Esophagus muscularis mucosa (tissue), 4 donors: ENCODE results near the gene ZCWPW2. TPM values are rescaled to one million over a fixed set of nuclear protein-coding genes. Genes with fewer than 3 reads are reported as not detected.

ENCODE experiments used
- DNase-seq: peaks from one replicate; pipeline ENCODE4 v3.0.0-alpha.2; 2017; ENCODE audit errors: extremely low spot score
- H3K27ac ChIP-seq, 4 donors: fragments of 200-600 bp; sonication (generic); replicated peaks in 1 of 4; 1 replicate in 3 of 4; 2 replicates in 1 of 4; pipeline ENCODE4 v1.5.1; 2016 to 2019; ENCODE audit warnings: mild to moderate bottlenecking in 1 of 4
- H3K27me3 ChIP-seq, 4 donors: fragments of 200-600 bp; sonication (generic); one replicate each; pipeline versions ENCODE4 v1.5.1 to v1.6.0; 2016 to 2019
- H3K36me3 ChIP-seq, 4 donors: fragments of 200-600 bp; sonication (generic); one replicate each; pipeline ENCODE4 v1.5.1; 2016 to 2019
- H3K4me1 ChIP-seq, 4 donors: fragments of 200-600 bp; sonication (generic); one replicate each; pipeline ENCODE4 v1.5.1; 2016 to 2019
- H3K4me3 ChIP-seq, 4 donors: fragments of 200-600 bp; sonication (generic); 1 replicate in 2 of 4; 2 replicates in 2 of 4; pipeline ENCODE4 v1.5.1; 2016 to 2019; ENCODE audit warnings: mild to moderate bottlenecking in 4 of 4, moderate library complexity in 1 of 4
- H3K9me3 ChIP-seq, 4 donors: fragments of 200-600 bp; sonication (generic); 1 replicate in 3 of 4; 2 replicates in 1 of 4; pipeline ENCODE4 v1.5.1; 2016 to 2019
- EP300 ChIP-seq: sonication (generic); formaldehyde crosslinking; IDR thresholded peaks from one replicate; pipeline ENCODE4 v1.6.1; 2017; ENCODE audit warnings: antibody characterized with exemption
- POLR2A ChIP-seq: fragments of 450-650 bp; IDR thresholded peaks from one replicate; pipeline ENCODE4 v1.6.1; 2017; ENCODE audit warnings: antibody characterized with exemption, moderate library complexity, mild to moderate bottlenecking, low read depth
- POLR2AphosphoS5 ChIP-seq, 2 donors: sonication (generic); formaldehyde crosslinking; IDR thresholded peaks; one replicate each; pipeline ENCODE4 v1.6.1; 2017; ENCODE audit warnings: antibody characterized with exemption in 2 of 2
- WGBS: methylation state at CpG from one replicate; pipeline ENCODE4 v1.1.5; 2018; 5-methylcytosine and 5-hydroxymethylcytosine counted together
- intact Hi-C: fragments of 100-400 bp; cut with DNase I; formaldehyde crosslinking; loops from one replicate; pipeline ENCODE4 v1.15.1; 2023
- total RNA-seq, 4 donors: library from RNA; depleted of rRNA; stranded (reverse); fragments of >200 nt; gene quantifications; one replicate each; pipeline versions ENCODE4 v1.1.0 to v1.2.1, GENCODE V29; 2016
- TF ChIP-seq, protein P1 (sequence below), 3 experiments: fragments of 200-600 bp in 2 of 3; fragments of 450-650 bp in 1 of 3; sonication (generic) in 2 of 3; IDR thresholded peaks; one replicate each; pipeline ENCODE4 v1.5.1; 2017 to 2019; ENCODE audit warnings: antibody characterized with exemption in 3 of 3, mild to moderate bottlenecking in 2 of 3, moderate library complexity in 1 of 3

The ZCWPW2 gene
- total RNA-seq, 4 donors from 2014 or later = 1.2 to 2.2 (median 1.6) TPM

DNA sequence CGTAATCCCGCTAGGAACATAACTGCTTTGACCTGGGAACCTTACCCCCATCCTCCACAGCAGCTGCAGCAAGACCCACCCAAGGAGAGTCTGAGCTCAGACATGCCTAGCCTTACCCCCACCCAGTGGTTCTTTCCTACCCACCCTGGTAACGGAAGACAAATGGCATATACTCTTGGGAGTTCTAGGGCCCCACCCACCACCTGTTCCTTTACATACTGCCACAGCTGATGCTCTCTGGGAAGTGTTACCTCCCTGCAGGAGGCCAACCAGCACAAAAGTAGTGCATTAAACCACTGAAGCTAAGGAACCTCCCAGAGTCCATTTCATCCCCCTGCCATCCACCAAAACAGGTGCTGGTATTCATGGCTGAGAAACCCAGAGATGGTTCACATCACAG is 50.7 kb downstream of the ZCWPW2 start:
- Histone ChIP-seq H3K27ac (no peak overlapping the region), H3K9me3 (peaks cover 0 to 31% (median 11%) of the 10 kb centered on the region in 4 donors), H3K27me3 (no peaks in the 10 kb centered on the region), H3K4me1 (no peaks in the 10 kb centered on the region), H3K36me3 (no peaks in the 10 kb centered on the region), H3K4me3 (no peak overlapping the region)
- TF ChIP-seq, protein P1, sequence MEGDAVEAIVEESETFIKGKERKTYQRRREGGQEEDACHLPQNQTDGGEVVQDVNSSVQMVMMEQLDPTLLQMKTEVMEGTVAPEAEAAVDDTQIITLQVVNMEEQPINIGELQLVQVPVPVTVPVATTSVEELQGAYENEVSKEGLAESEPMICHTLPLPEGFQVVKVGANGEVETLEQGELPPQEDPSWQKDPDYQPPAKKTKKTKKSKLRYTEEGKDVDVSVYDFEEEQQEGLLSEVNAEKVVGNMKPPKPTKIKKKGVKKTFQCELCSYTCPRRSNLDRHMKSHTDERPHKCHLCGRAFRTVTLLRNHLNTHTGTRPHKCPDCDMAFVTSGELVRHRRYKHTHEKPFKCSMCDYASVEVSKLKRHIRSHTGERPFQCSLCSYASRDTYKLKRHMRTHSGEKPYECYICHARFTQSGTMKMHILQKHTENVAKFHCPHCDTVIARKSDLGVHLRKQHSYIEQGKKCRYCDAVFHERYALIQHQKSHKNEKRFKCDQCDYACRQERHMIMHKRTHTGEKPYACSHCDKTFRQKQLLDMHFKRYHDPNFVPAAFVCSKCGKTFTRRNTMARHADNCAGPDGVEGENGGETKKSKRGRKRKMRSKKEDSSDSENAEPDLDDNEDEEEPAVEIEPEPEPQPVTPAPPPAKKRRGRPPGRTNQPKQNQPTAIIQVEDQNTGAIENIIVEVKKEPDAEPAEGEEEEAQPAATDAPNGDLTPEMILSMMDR (IDR thresholded peaks at IDR 0.05) = no peak
- TF ChIP-seq POLR2A (no peak), POLR2AphosphoS5 (IDR thresholded peaks at IDR 0.05) (no peak), EP300 (no peak)
- intact Hi-C loops = no loop called here
- WGBS = 100% methylated on average over 1 of the region's 3 CpGs
- no peak for DNase-seq

DNA sequence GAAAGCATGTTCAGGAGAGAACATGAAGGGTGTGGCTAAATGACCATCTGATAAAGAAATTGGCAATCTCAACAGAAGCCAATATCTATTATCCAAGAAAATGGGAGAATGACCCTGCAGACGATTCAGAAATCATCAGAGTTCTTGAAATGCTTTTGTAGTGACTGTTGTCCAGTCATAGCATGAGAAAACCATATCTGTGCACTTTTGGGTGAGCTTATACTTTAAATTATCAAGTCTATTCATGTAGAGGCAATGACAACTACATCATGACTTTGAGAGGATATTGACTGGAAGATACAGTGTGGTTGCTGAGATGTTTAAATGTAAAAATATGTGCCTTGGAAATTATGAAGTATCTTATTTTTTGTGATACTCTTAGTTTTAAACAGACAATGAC is 57.7 kb downstream of the ZCWPW2 start:
- WGBS = 68% methylated on average over 1 of the region's 1 CpG

DNA sequence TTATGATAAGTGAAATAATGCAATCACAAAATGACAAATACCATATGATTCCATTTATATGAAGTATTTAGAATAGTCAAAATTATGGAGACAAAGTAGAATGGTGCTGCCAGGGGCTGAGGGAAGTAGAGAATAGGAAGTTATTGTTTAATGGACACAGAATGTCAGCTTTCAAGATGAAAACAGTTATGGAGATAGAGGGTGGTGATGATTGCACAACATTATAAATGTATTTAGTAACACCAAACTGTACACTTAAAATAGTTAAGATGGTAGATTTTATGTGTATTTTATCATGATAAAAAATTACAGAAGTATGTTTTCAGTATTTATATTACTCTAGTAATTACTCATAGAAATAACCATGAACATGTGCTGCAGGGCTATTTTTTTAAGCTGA is 100.9 kb downstream of the ZCWPW2 start:
- no peaks in the 10 kb centered on the region for H3K4me1 ChIP-seq
- no peaks in the 10 kb centered on the region for H3K27me3 ChIP-seq
- no peaks in the 10 kb centered on the region for H3K36me3 ChIP-seq
- H3K4me3 ChIP-seq = no peak overlapping the region
- intact Hi-C loops = no loop called here
- H3K9me3 ChIP-seq = peaks cover 0 to 10% (median 0%) of the 10 kb centered on the region in 4 donors
- H3K27ac ChIP-seq = no peak overlapping the region
- DNase-seq = no peak
- TF ChIP-seq EP300 (no peak), POLR2A (no peak), POLR2AphosphoS5 (IDR thresholded peaks at IDR 0.05) (no peak)
- TF ChIP-seq, protein P1 (IDR thresholded peaks at IDR 0.05) = no peak

More for the DNA sequence above, 57.7 kb downstream of the ZCWPW2 start:
- H3K36me3 ChIP-seq = no peaks in the 10 kb centered on the region
- H3K4me3 ChIP-seq = no peak overlapping the region
- H3K27ac ChIP-seq = no peak overlapping the region
- DNase-seq = no peak
- intact Hi-C loops = no loop called here
- no peaks in the 10 kb centered on the region for H3K27me3 ChIP-seq
- H3K4me1 ChIP-seq = no peaks in the 10 kb centered on the region
- no peak for TF ChIP-seq POLR2A
- TF ChIP-seq, protein P1 (IDR thresholded peaks at IDR 0.05) = no peak
- TF ChIP-seq EP300 = no peak
- TF ChIP-seq POLR2AphosphoS5 (IDR thresholded peaks at IDR 0.05) = no peak
- H3K9me3 ChIP-seq = peaks cover 0 to 27% (median 17%) of the 10 kb centered on the region in 4 donors

DNA sequence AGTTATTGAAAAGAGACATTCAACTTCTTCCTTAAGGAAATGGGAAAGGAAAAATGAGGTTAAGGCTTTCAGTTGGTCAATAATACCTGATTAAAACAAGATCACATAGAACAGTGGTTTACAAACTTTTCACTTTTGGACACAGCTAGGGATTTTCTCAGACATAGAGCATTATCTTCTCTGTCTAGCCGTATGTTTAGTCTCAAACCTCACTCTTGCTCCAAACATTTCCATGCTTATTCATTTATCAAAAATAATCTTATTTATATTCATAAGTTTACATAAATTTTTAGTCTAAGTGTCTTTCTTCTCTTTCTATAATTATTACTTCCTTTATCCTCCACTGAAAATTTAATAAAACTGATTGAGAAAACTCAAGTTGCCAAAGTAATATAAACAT is 114.3 kb downstream of the ZCWPW2 start:
- H3K27me3 ChIP-seq = no peaks in the 10 kb centered on the region
- no peak overlapping the region for H3K4me3 ChIP-seq
- no peaks in the 10 kb centered on the region for H3K9me3 ChIP-seq
- H3K4me1 ChIP-seq = no peaks in the 10 kb centered on the region
- no peaks in the 10 kb centered on the region for H3K36me3 ChIP-seq
- no peak overlapping the region for H3K27ac ChIP-seq
- 2% methylated on average over 1 of the region's 1 CpG for WGBS
- DNase-seq = no peak
- intact Hi-C loops = no loop called here
- TF ChIP-seq POLR2A (no peak), POLR2AphosphoS5 (IDR thresholded peaks at IDR 0.05) (no peak), EP300 (no peak)
- TF ChIP-seq, protein P1 (IDR thresholded peaks at IDR 0.05) = no peak

DNA sequence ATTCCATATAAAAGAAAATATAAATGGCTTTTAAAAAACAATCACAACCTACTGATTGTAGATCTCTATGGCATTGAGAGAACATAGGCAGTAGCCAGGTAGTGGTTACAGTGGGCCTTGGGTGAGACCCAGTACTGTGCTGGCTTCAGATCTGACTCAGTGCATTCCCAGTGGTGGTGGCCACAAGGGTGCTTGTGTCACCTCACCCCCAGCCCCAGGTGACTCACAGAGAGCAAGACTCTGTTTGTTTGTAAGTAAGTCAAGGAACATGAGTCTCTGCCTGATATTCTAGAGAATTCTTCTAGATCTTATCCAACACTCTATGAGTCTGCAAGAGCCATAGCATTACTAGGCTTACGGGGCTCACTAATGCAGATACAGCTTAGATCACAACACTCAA is 118.9 kb downstream of the ZCWPW2 start:
- Histone ChIP-seq H3K36me3 (no peaks in the 10 kb centered on the region), H3K4me1 (no peaks in the 10 kb centered on the region), H3K27ac (no peak overlapping the region), H3K27me3 (no peaks in the 10 kb centered on the region), H3K4me3 (no peak overlapping the region), H3K9me3 (peaks cover 0 to 10% (median 0%) of the 10 kb centered on the region in 4 donors)
- WGBS = 100% methylated on average over 1 of the region's 1 CpG
- intact Hi-C loops = no loop called here
- no peak for DNase-seq
- TF ChIP-seq, protein P1 (IDR thresholded peaks at IDR 0.05) = no peak
- no peak for TF ChIP-seq EP300
- no peak for TF ChIP-seq POLR2A
- TF ChIP-seq POLR2AphosphoS5 (IDR thresholded peaks at IDR 0.05) = no peak
